ENCODE results near the gene SESTD1. TPM values are rescaled to one million over a fixed set of nuclear protein-coding genes. Genes with fewer than 3 reads are reported as not detected.
A peak's percentile ranks its signal among the peaks of the same experiment; 100 is the strongest.

SESTD1 gene
- total and polyA plus RNA-seq, 2 of the 13 experiments (the other 11 are each of a cell fraction or from before 2014, with no cell fraction given): 74.4 to 101 TPM

GRCh38 chr2:179265082-179265510 lies 464 bp upstream of the SESTD1 start (continued):
- TF ChIP-seq E2F1 (CRISPR knock-in tag; IDR thresholded peaks at IDR 0.05): no peak
- TF ChIP-seq ZFY (CRISPR knock-in tag; IDR thresholded peaks at IDR 0.05): no peak
- no peak for TF ChIP-seq THRA (CRISPR knock-in tag; IDR thresholded peaks at IDR 0.05; ENCODE audit: borderline replicate concordance)
- TF ChIP-seq, protein P1, sequence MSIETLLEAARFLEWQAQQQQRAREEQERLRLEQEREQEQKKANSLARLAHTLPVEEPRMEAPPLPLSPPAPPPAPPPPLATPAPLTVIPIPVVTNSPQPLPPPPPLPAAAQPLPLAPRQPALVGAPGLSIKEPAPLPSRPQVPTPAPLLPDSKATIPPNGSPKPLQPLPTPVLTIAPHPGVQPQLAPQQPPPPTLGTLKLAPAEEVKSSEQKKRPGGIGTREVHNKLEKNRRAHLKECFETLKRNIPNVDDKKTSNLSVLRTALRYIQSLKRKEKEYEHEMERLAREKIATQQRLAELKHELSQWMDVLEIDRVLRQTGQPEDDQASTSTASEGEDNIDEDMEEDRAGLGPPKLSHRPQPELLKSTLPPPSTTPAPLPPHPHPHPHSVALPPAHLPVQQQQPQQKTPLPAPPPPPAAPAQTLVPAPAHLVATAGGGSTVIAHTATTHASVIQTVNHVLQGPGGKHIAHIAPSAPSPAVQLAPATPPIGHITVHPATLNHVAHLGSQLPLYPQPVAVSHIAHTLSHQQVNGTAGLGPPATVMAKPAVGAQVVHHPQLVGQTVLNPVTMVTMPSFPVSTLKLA (IDR thresholded peaks at IDR 0.05): no peak
- TF ChIP-seq ZNF34 (CRISPR knock-in tag; IDR thresholded peaks at IDR 0.05; ENCODE audit: borderline replicate concordance): no peak
- no peak for TF ChIP-seq SATB2 (CRISPR knock-in tag; IDR thresholded peaks at IDR 0.05)
- TF ChIP-seq HNF4G (IDR thresholded peaks at IDR 0.05; ENCODE audit: borderline replicate concordance, low read depth, low read length): peak; percentile 75
- TF ChIP-seq HNF4G (CRISPR knock-in tag; IDR thresholded peaks at IDR 0.05; ENCODE audit: borderline replicate concordance, low read depth): no peak; the same call in 1 of the 2 replicates
- TF ChIP-seq JARID2 (CRISPR knock-in tag; IDR thresholded peaks at IDR 0.05; ENCODE audit: insufficient replicate concordance): no peak
- no peak; the same call in 1 of the 2 replicates for TF ChIP-seq ZNF782 (CRISPR knock-in tag; IDR thresholded peaks at IDR 0.05; ENCODE audit: borderline replicate concordance)
- no peak for TF ChIP-seq THYN1 (CRISPR knock-in tag; IDR thresholded peaks at IDR 0.05; ENCODE audit: borderline replicate concordance, low read depth)
- no peak for TF ChIP-seq ZNF781 (CRISPR knock-in tag; IDR thresholded peaks at IDR 0.05; ENCODE audit: borderline replicate concordance, not compliant biosample characterization)
- no peak for TF ChIP-seq ZNF678 (CRISPR knock-in tag; IDR thresholded peaks at IDR 0.05)
- TF ChIP-seq ZNF275 (CRISPR knock-in tag; IDR thresholded peaks at IDR 0.05; ENCODE audit: borderline replicate concordance): no peak
- TF ChIP-seq NFE2 (CRISPR knock-in tag; IDR thresholded peaks at IDR 0.05): no peak
- TF ChIP-seq KMT2A (CRISPR knock-in tag; IDR thresholded peaks at IDR 0.05): no peak
- TF ChIP-seq ZNF768 (CRISPR knock-in tag; IDR thresholded peaks at IDR 0.05): no peak
- no peak for TF ChIP-seq ZNF703 (CRISPR knock-in tag; IDR thresholded peaks at IDR 0.05; ENCODE audit: borderline replicate concordance)
- no peak for TF ChIP-seq MAFG (CRISPR knock-in tag; IDR thresholded peaks at IDR 0.05)
- no peak for TF ChIP-seq ZNF224 (CRISPR knock-in tag; IDR thresholded peaks at IDR 0.05)
- TF ChIP-seq, protein P2, sequence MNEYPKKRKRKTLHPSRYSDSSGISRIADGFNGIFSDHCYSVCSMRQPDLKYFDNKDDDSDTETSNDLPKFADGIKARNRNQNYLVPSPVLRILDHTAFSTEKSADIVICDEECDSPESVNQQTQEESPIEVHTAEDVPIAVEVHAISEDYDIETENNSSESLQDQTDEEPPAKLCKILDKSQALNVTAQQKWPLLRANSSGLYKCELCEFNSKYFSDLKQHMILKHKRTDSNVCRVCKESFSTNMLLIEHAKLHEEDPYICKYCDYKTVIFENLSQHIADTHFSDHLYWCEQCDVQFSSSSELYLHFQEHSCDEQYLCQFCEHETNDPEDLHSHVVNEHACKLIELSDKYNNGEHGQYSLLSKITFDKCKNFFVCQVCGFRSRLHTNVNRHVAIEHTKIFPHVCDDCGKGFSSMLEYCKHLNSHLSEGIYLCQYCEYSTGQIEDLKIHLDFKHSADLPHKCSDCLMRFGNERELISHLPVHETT (CRISPR knock-in tag; conservative IDR thresholded peaks at IDR 0.05): no peak
- no peak for TF ChIP-seq ZNF205 (CRISPR knock-in tag; IDR thresholded peaks at IDR 0.05)
- no peak for TF ChIP-seq ZNF292 (CRISPR knock-in tag; IDR thresholded peaks at IDR 0.05; ENCODE audit: borderline replicate concordance, low read depth)
- no peak for TF ChIP-seq RFX5 (IDR thresholded peaks at IDR 0.05; ENCODE audit: low read depth, low read length)
- TF ChIP-seq ZNF777 (CRISPR knock-in tag; IDR thresholded peaks at IDR 0.05): no peak

Data from HepG2 (cell line).